Calu3 (cell line): Measurements from ENCODE around the gene PDCD7. TPM values are rescaled to one million over a fixed set of nuclear protein-coding genes. Genes with fewer than 3 reads are reported as not detected.

Experiments used
- BruUV-seq: library from RNA; stranded (reverse); fragments of 400-500 nt; replicated peaks from 2 replicates; lab custom pipeline; 2021; lab: Mats Ljungman, UMichigan
- CTCF ChIA-PET: fragments of 300-600 bp; sonication (Branson Sonifier 250); formaldehyde crosslinking; loops from one replicate; lab custom pipeline; 2022; ENCODE audit warnings: antibody characterized with exemption; lab: Charles Lee
- DNase-seq: peaks from one replicate; pipeline ENCODE4 v3.0.0; 2022
- H3K27ac Mint-ChIP-seq: one replicate; pipeline ENCODE4 v1.8.0; 2022; ENCODE audit warnings: mixed read lengths; ENCODE audit not compliant: unreplicated experiment
- H3K27me3 Mint-ChIP-seq: one replicate; pipeline ENCODE4 v1.8.0; 2022; ENCODE audit warnings: mixed read lengths; ENCODE audit not compliant: unreplicated experiment
- H3K36me3 Mint-ChIP-seq: one replicate; pipeline ENCODE4 v1.8.0; 2022; ENCODE audit warnings: mild to moderate bottlenecking, moderate library complexity, mixed read lengths; ENCODE audit not compliant: insufficient read depth, unreplicated experiment
- H3K4me1 Mint-ChIP-seq: one replicate; pipeline ENCODE4 v1.8.0; 2022; ENCODE audit warnings: mild to moderate bottlenecking, low read depth, mixed read lengths; ENCODE audit not compliant: unreplicated experiment
- H3K4me3 Mint-ChIP-seq: one replicate; pipeline ENCODE4 v1.8.0; 2022; ENCODE audit warnings: mild to moderate bottlenecking, low read depth, moderate library complexity, mixed read lengths; ENCODE audit not compliant: unreplicated experiment
- H3K9me3 Mint-ChIP-seq: one replicate; pipeline ENCODE4 v1.8.0; 2022; ENCODE audit warnings: low read depth, mixed read lengths; ENCODE audit not compliant: unreplicated experiment
- CTCF ChIP-seq: fragments of 200-600 bp; IDR thresholded peaks from one replicate; pipeline ENCODE4 v1.8.0; 2022; ENCODE audit warnings: antibody characterized with exemption; ENCODE audit not compliant: unreplicated experiment
- intact Hi-C: fragments of 100-400 bp; cut with micrococcal nuclease; formaldehyde crosslinking; loops from one replicate; pipeline ENCODE4 v1.10.0; 2022; ENCODE audit not compliant: unreplicated experiment
- total RNA-seq: library from RNA; stranded (reverse); gene quantifications from 2 replicates; pipeline ENCODE4 v1.2.3, GENCODE V29; 2022

The PDCD7 gene
- total RNA-seq, 1 experiment from 2014 or later = 26.4 TPM

GRCh38 chr15:65110676-65111292 lies 22.8 kb downstream of the PDCD7 start:
- intact Hi-C loops = no loop called here
- Mint-ChIP-seq H3K36me3 (no peaks in the 10 kb centered on the region), H3K9me3 (no peaks in the 10 kb centered on the region), H3K4me3 (no peak overlapping the region), H3K4me1 (no peaks in the 10 kb centered on the region), H3K27ac (no peak overlapping the region), H3K27me3 (no peaks in the 10 kb centered on the region)
- no peak for DNase-seq
- no TSS peak for BruUV-seq
- CTCF ChIA-PET = interaction anchor here (1.6 kb wide), 1 partner anchor 9 kb away, joined by 6 read pairs; no protein-coding TSS in a partner anchor
- TF ChIP-seq CTCF = no peak

- DNase-seq = no peak
- Mint-ChIP-seq H3K27ac (no peak overlapping the region), H3K9me3 (no peaks in the 10 kb centered on the region), H3K4me1 (no peaks in the 10 kb centered on the region), H3K4me3 (no peak overlapping the region), H3K36me3 (peaks cover 11% of the 10 kb centered on the region), H3K27me3 (no peaks in the 10 kb centered on the region)
- intact Hi-C loops = no loop called here
- no peak for TF ChIP-seq CTCF
- no TSS peak for BruUV-seq
- CTCF ChIA-PET = interaction anchor here (0.7 to 0.8 kb wide), 2 partner anchors 11 to 157 kb away, joined by 3 read pairs; no protein-coding TSS in a partner anchor
Measured at GRCh38 chr15:65106011-65106590, 27.5 kb downstream of the PDCD7 start.

GRCh38 chr15:65105038-65105437 lies 28.6 kb downstream of the PDCD7 start:
- Mint-ChIP-seq H3K4me3 (no peak overlapping the region), H3K27ac (no peak overlapping the region), H3K4me1 (no peaks in the 10 kb centered on the region), H3K9me3 (no peaks in the 10 kb centered on the region), H3K36me3 (peaks cover 17% of the 10 kb centered on the region), H3K27me3 (no peaks in the 10 kb centered on the region)
- intact Hi-C loops = no loop called here
- no TSS peak for BruUV-seq
- DNase-seq = no peak
- CTCF ChIA-PET = interaction anchor here (0.6 to 0.7 kb wide), 2 partner anchors 44 to 62 kb away, joined by 5 to 8 read pairs; no protein-coding TSS in a partner anchor
- TF ChIP-seq CTCF = no peak

- CTCF ChIA-PET = interaction anchor here (1.1 kb wide), 1 partner anchor 48 kb away, joined by 4 read pairs; no protein-coding TSS in a partner anchor
- no peaks in the 10 kb centered on the region for H3K4me1 Mint-ChIP-seq
- DNase-seq = no peak
- H3K4me3 Mint-ChIP-seq = no peak overlapping the region
- intact Hi-C loops = no loop called here
- H3K27me3 Mint-ChIP-seq = no peaks in the 10 kb centered on the region
- TF ChIP-seq CTCF = no peak
- no peak overlapping the region for H3K27ac Mint-ChIP-seq
- no TSS peak for BruUV-seq
- H3K9me3 Mint-ChIP-seq = no peaks in the 10 kb centered on the region
- H3K36me3 Mint-ChIP-seq = peaks cover 27% of the 10 kb centered on the region
Measured at GRCh38 chr15:65102912-65103311, 30.7 kb downstream of the PDCD7 start.
